Hepatocyte (in vitro differentiated cells): Measurements from ENCODE around the gene MACROD2.

Experiments used
- CTCF ChIP-seq: fragments of 200-600 bp; sonication (generic); IDR thresholded peaks from 2 replicates; pipeline ENCODE4 v1.5.1; 2016; ENCODE audit warnings: antibody characterized with exemption, mild to moderate bottlenecking; ENCODE audit not compliant: poor library complexity
- EZH2 ChIP-seq: fragments of 200-600 bp; sonication (generic); IDR thresholded peaks from 2 replicates; pipeline ENCODE4 v1.6.1; 2016; ENCODE audit warnings: antibody characterized with exemption, mild to moderate bottlenecking, borderline replicate concordance
- EZH2phosphoT487 ChIP-seq: fragments of 200-600 bp; sonication (generic); IDR thresholded peaks from one replicate; pipeline ENCODE4 v1.6.1; 2018; ENCODE audit warnings: antibody characterized with exemption, mild to moderate bottlenecking, low read depth, moderate library complexity; ENCODE audit not compliant: unreplicated experiment, severe bottlenecking

GRCh38 chr20:15162079-15162647 lies 1166.8 kb downstream of the MACROD2 start:
- TF ChIP-seq CTCF (no peak), EZH2phosphoT487 (no peak), EZH2 (no peak)
